Panc1 (cell line): ENCODE results near the gene LCE4A. TPM values are rescaled to one million over a fixed set of nuclear protein-coding genes. Genes with fewer than 3 reads are reported as not detected.
"Not testable (repeated sequence)": the region's sequence is repeated elsewhere in the genome, so short reads cannot be mapped to it uniquely, and the experiment has no call there.

ENCODE experiments used
- ATAC-seq: fragments of 200-7000 bp; cut with Tn5 transposase; 2 replicates; pipeline ENCODE4 v1.9.1; 2020; ENCODE audit warnings: mild to moderate bottlenecking, moderate library complexity
- BruUV-seq: library from RNA; stranded (reverse); fragments of 400-500 nt; replicated peaks from 2 replicates; lab custom pipeline; 2021; lab: Mats Ljungman, UMichigan
- CTCF ChIA-PET: fragments of 300-600 bp; sonication (Branson Sonifier 250); formaldehyde crosslinking; loops from one replicate; lab custom pipeline; 2022; ENCODE audit warnings: antibody characterized with exemption; lab: Charles Lee
- POLR2A ChIA-PET: fragments of 300-600 bp; sonication (Branson Sonifier 250); formaldehyde crosslinking; loops from one replicate; lab custom pipeline; 2022; ENCODE audit warnings: antibody characterized with exemption; lab: Charles Lee
- DNase-seq: peaks from one replicate; pipeline ENCODE4 v3.0.0-alpha.2; 2010; ENCODE audit warnings: low read depth, low spot score
- H3K27ac ChIP-seq: 2 replicates; pipeline ENCODE4 v1.5.1; 2011; ENCODE audit warnings: mild to moderate bottlenecking, low read length, inconsistent platforms
- H3K27me3 ChIP-seq: fragments of 200-500 bp; sonication (Bioruptor generic); 2 replicates; pipeline ENCODE4 v1.6.0; 2014; ENCODE audit warnings: low read length, inconsistent platforms; ENCODE audit not compliant: control insufficient read depth, insufficient read depth
- H3K36me3 ChIP-seq: fragments of 200-500 bp; sonication (Bioruptor generic); 2 replicates; pipeline ENCODE4 v1.5.1; 2014; ENCODE audit warnings: inconsistent platforms, mild to moderate bottlenecking, low read length, moderate library complexity; ENCODE audit not compliant: control insufficient read depth, insufficient read depth
- H3K4me1 ChIP-seq: 2 replicates; pipeline ENCODE4 v1.5.1; 2011; ENCODE audit warnings: inconsistent platforms, mild to moderate bottlenecking, low read length, moderate library complexity; ENCODE audit not compliant: control insufficient read depth, insufficient read depth
- H3K4me3 ChIP-seq, 2 experiments: 2 replicates each; pipeline ENCODE4 v1.5.1; 2011 to 2012; ENCODE audit warnings: low read depth in 2 of 2, low read length in 2 of 2, mild to moderate bottlenecking in 2 of 2, inconsistent platforms in 1 of 2, moderate library complexity in 1 of 2
- H3K9me3 ChIP-seq: fragments of 200-500 bp; sonication (Bioruptor generic); 2 replicates; pipeline ENCODE4 v1.5.1; 2014; ENCODE audit warnings: low read depth, mild to moderate bottlenecking, inconsistent platforms, low read length, moderate library complexity; ENCODE audit not compliant: control insufficient read depth, insufficient read depth
- CTCF ChIP-seq: fragments of 450-650 bp; IDR thresholded peaks from 2 replicates; pipeline ENCODE4 v1.5.1; 2017; ENCODE audit warnings: mild to moderate bottlenecking
- POLR2AphosphoS5 ChIP-seq: IDR thresholded peaks from 2 replicates; pipeline ENCODE4 v1.6.1; 2012; ENCODE audit warnings: mild to moderate bottlenecking, low read depth, low read length, moderate library complexity
- REST ChIP-seq, 2 experiments: IDR thresholded peaks; 2 replicates each; pipeline ENCODE4 v1.6.1; 2011 to 2012; ENCODE audit warnings: low read depth in 2 of 2, control low read depth in 1 of 2, low read length in 1 of 2, mild to moderate bottlenecking in 1 of 2, moderate library complexity in 1 of 2; ENCODE audit not compliant: insufficient read depth in 1 of 2
- SIN3A ChIP-seq: IDR thresholded peaks from 2 replicates; pipeline ENCODE4 v1.6.1; 2012; ENCODE audit warnings: low read depth, mild to moderate bottlenecking, low read length, moderate library complexity, borderline replicate concordance; ENCODE audit not compliant: insufficient read depth
- TCF7L2 ChIP-seq: IDR thresholded peaks from 2 replicates; pipeline ENCODE4 v1.6.1; 2011; ENCODE audit warnings: mild to moderate bottlenecking, low read depth, low read length, inconsistent platforms
- in situ Hi-C: cut with HindIII; loops from 2 replicates; pipeline ENCODE4 v1.10.0; 2016; ENCODE audit warnings: low sequenced_read_pairs, low pct_unique_long_range_greater_than_20kb
- intact Hi-C: fragments of 100-400 bp; cut with micrococcal nuclease; formaldehyde crosslinking; loops from one replicate; pipeline ENCODE4 v1.10.0; 2022; ENCODE audit not compliant: unreplicated experiment
- total RNA-seq: library from RNA; stranded (reverse); gene quantifications from one replicate; pipeline ENCODE4 v1.2.1, GENCODE V29; 2021; ENCODE audit not compliant: unreplicated experiment

Gene LCE4A
- total RNA-seq, 1 experiment from 2014 or later = not detected

GRCh38 chr1:152681616-152682015 lies 26.3 kb upstream of the LCE4A start:
- no peak for DNase-seq
- ChIA-PET POLR2A (no interaction called here), CTCF (interaction anchor here (0.7 kb wide), 1 partner anchor 28 kb away, joined by 6 read pairs; no protein-coding TSS in a partner anchor)
- Histone ChIP-seq H3K36me3 (no peaks in the 10 kb centered on the region), H3K27me3 (peaks cover 9% of the 10 kb centered on the region; the same call in 1 of the 2 replicates), H3K4me3 (no peak overlapping the region), H3K27ac (no peak overlapping the region), H3K9me3 (no peaks in the 10 kb centered on the region), H3K4me1 (no peaks in the 10 kb centered on the region)
- BruUV-seq = no TSS peak
- TF ChIP-seq POLR2AphosphoS5 (no peak), CTCF (no peak), SIN3A (no peak), REST (IDR thresholded peaks at IDR 0.05; ENCODE audit: insufficient read depth in 1 of 2, low read depth in 2 of 2, low read length in 1 of 2) (no peak)
- no peak for ATAC-seq
- intact Hi-C loops = no loop called here
- in situ Hi-C loops = no loop called here

- POLR2A ChIA-PET = no interaction called here
- DNase-seq (no peak), ATAC-seq (no peak)
- Histone ChIP-seq H3K4me1 (no peaks in the 10 kb centered on the region), H3K9me3 (no peaks in the 10 kb centered on the region), H3K36me3 (no peaks in the 10 kb centered on the region), H3K27ac (no peak overlapping the region), H3K4me3 (no peak overlapping the region), H3K27me3 (peaks cover 2% of the 10 kb centered on the region; the same call in 1 of the 2 replicates)
- no TSS peak for BruUV-seq
- TF ChIP-seq CTCF = no peak
- no peak for TF ChIP-seq SIN3A
- TF ChIP-seq POLR2AphosphoS5 = no peak
- no peak for TF ChIP-seq TCF7L2
- TF ChIP-seq REST (IDR thresholded peaks at IDR 0.05; ENCODE audit: insufficient read depth in 1 of 2, low read depth in 2 of 2, low read length in 1 of 2) = no peak
- in situ Hi-C loops = no loop called here
- intact Hi-C loops = no loop called here
- CTCF ChIA-PET = no interaction called here
Measured at GRCh38 chr1:152683846-152684245, 24.1 kb upstream of the LCE4A start.

GRCh38 chr1:152685823-152686222 lies 22.1 kb upstream of the LCE4A start, which contains the start of gene LCE2B:
Gene LCE2B (plus strand): TSS chr1:152686123. CDS start chr1:152686844, 721 bp downstream.
- H3K4me1 ChIP-seq, H3K4me3 ChIP-seq, CTCF ChIA-PET, in situ Hi-C loops, DNase-seq, BruUV-seq, H3K27me3 ChIP-seq, ATAC-seq, POLR2A ChIA-PET, H3K36me3 ChIP-seq, H3K9me3 ChIP-seq, H3K27ac ChIP-seq, intact Hi-C loops: not testable (repeated sequence)
